Astrocyte of the spinal cord (primary cell): ENCODE data around the gene TRPM3.

ENCODE experiments used
- DNase-seq: peaks from one replicate; pipeline ENCODE4 v3.0.0; 2011; ENCODE audit warnings: low read depth, low spot score
- H3K4me3 ChIP-seq: 2 replicates; pipeline ENCODE4 v1.5.1; 2011; ENCODE audit warnings: low read depth, mild to moderate bottlenecking, low read length, moderate library complexity
- CTCF ChIP-seq: IDR thresholded peaks from 2 replicates; pipeline ENCODE4 v1.5.1; 2012; ENCODE audit warnings: low read depth, mild to moderate bottlenecking, low read length, inconsistent platforms
- in situ Hi-C: cut with HindIII; loops from 2 replicates; pipeline ENCODE4 v1.10.0; 2017; ENCODE audit warnings: low sequenced_read_pairs

TRPM3 gene

GRCh38 chr9:70563010-70563409 lies 558.4 kb downstream of the TRPM3 start:
- no peak for DNase-seq
- no peak for TF ChIP-seq CTCF
- H3K4me3 ChIP-seq = no peak overlapping the region
- in situ Hi-C loops = no loop called here

GRCh38 chr9:70561786-70562395 lies 559.5 kb downstream of the TRPM3 start:
- TF ChIP-seq CTCF = no peak
- no peak for DNase-seq
- in situ Hi-C loops = no loop called here
- no peak overlapping the region for H3K4me3 ChIP-seq

GRCh38 chr9:70561111-70561510 lies 560.3 kb downstream of the TRPM3 start:
- TF ChIP-seq CTCF = no peak
- no peak overlapping the region for H3K4me3 ChIP-seq
- DNase-seq = no peak
- in situ Hi-C loops = no loop called here

DNA sequence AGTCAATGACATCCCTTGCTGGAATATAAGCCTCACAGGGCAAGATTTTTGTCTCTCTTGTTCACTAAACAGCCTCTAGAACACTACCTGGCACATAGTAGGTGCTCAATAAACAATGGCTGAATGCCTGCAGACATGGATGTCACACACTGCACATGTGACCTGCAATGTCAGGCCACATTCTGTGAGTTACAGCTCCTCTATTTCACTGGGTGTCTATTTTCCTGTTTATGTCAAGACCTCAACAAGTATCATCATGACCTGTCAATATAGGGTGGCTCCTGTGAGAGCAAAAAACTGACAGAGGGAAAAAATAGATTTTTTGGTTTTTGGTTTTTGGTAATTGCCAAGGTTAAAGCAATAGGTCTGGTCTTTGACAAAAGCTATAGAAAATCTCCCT lies 562.3 kb downstream of the TRPM3 start:
- no peak for TF ChIP-seq CTCF
- DNase-seq = no peak
- in situ Hi-C loops = no loop called here
- no peak overlapping the region for H3K4me3 ChIP-seq

- no peak for TF ChIP-seq CTCF
- H3K4me3 ChIP-seq = no peak overlapping the region
- no peak for DNase-seq
- in situ Hi-C loops = no loop called here
These were observed 563.6 kb downstream of the TRPM3 start for GRCh38 chr9:70557661-70558369.

DNA sequence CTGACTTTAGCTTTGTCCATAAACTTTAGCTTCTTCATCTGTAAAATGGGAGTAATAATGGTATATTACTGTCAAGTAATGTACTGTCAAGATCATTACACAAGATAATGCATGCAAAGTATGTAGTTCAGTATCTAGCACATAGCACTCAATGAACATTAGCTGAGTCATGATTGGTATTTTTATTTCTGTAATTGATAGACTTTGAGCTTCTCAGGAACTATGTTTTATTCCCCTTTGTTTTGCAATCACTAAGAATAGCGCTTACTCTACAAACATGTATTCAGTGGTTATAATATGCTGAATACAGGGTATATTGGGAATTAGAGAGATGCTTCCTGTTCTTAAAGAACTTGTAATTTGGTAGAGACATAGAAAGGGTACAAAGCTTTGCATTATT lies 564.6 kb downstream of the TRPM3 start:
- in situ Hi-C loops = no loop called here
- no peak overlapping the region for H3K4me3 ChIP-seq
- no peak for TF ChIP-seq CTCF
- DNase-seq = no peak
